T47D (cell line): Measurements from ENCODE around the gene C5AR2.
"Not testable (repeated sequence)": the region's sequence is repeated elsewhere in the genome, so short reads cannot be mapped to it uniquely, and the experiment has no call there.

Experiments
- DNase-seq, 2 experiments: peaks; one replicate each; pipeline versions ENCODE4 v3.0.0 to v3.0.0-alpha.2; 2011 to 2012; ENCODE audit warnings: low read depth in 1 of 2, low spot score in 1 of 2
- JUND ChIP-seq: IDR thresholded peaks from 2 replicates; pipeline ENCODE4 v1.6.1; 2012; ENCODE audit warnings: low read depth
- in situ Hi-C: cut with HindIII; loops from 2 replicates; pipeline ENCODE4 v1.10.0; 2016; ENCODE audit warnings: low sequenced_read_pairs, low pct_unique_long_range_greater_than_20kb

Gene C5AR2

GRCh38 chr19:47312366-47313006 lies 19.5 kb upstream of the C5AR2 start:
- TF ChIP-seq JUND = no peak
- in situ Hi-C loops = no loop called here
- DNase-seq = no peak

DNA sequence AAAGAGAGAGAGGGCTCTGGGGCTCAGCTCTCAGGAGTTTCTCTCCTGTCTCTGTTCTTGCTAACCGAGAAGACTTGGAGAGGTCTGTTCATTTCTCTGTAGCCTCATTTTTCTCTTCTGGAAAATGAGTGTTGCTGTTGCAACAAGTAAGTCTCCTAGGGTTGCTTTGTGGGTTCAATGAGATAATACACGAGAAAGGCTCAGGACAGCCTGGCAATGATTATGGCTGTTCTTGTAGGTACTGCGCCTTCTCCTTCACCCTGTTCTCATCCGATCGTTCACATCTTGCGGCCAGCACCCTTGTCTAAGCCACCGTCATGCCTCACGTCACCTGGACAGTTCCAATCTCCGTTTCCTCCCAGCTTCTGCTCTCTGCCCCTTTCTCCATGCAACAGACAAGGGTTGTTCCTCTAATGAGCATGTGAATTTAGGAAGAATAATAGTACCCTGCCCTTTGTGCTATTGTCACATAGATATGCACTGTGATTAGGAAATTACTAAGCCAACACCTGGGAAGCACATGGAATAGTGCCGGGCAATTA lies 18.1 kb upstream of the C5AR2 start:
- no peak for TF ChIP-seq JUND
- in situ Hi-C loops = no loop called here
- DNase-seq = no peak

DNA sequence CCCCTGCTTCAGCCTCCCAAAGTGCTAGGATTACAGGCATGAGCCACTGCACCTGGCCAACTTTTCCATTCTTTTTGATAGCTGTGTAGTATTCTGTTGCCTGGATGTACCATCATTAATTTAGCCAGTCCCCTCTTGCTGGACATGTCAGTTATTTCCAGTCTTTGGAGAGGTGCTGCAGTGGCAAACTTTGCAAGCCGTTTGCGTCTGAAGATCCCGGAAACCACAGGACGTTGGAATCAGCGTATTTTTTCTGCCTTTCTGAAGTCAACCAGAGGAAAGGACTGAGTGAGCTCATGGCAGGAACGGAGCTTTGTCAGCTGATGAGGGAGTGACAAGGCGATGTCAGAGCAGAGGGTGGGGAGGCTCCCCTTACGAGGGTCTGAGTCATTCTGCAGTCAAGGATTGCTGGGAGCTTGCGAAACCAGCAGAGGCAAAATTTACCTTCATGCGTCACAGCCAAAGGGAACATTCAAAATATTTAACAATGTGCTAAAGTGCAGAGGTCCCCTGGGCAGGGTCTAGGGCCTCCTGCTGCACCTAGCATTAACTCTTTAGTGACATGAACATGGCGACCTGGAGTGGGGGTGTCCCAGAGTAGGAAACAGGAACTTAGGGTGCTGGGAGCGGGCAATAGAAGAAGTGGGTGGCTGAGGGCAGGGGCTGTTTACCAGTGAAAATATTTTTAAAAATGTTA lies 16.7 kb upstream of the C5AR2 start:
- no peak for TF ChIP-seq JUND
- in situ Hi-C loops = no loop called here
- DNase-seq = peak in 1 of 2 experiments; percentile 53

- no peak for DNase-seq
- in situ Hi-C loops = no loop called here
- TF ChIP-seq JUND = no peak
These were observed 15.5 kb upstream of the C5AR2 start for GRCh38 chr19:47316513-47316912.

GRCh38 chr19:47319923-47320871 lies 11.8 kb upstream of the C5AR2 start:
- in situ Hi-C loops = no loop called here
- no peak for DNase-seq
- TF ChIP-seq JUND = no peak

DNA sequence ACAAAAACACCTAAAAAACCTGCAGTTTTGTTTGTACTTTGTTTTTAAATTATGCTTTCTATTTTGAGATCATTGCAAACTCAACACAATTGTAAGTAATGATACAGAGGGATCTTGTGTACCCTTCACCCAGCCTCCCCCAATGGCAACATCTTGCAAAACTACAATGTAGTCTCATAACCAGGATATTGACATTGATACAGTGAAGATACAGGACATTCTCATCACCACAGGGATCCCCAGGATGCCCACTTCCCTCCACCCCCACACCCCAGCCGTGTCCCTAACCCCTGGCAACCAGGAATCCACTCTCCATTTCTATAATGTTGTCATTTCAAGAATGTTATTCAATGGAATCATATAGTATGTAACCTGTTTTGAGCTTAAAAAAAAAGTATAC lies 10.3 kb upstream of the C5AR2 start:
- no peak for TF ChIP-seq JUND
- in situ Hi-C loops = no loop called here
- DNase-seq = no peak

- DNase-seq = no peak
- no peak for TF ChIP-seq JUND
- in situ Hi-C loops = no loop called here
These were observed 9.9 kb upstream of the C5AR2 start for GRCh38 chr19:47322058-47322457.

- in situ Hi-C loops = no loop called here
- no peak for TF ChIP-seq JUND
- DNase-seq = no peak
These were observed 8.6 kb upstream of the C5AR2 start for GRCh38 chr19:47323409-47323808.

GRCh38 chr19:47323872-47324271 lies 8.1 kb upstream of the C5AR2 start:
- no peak for DNase-seq
- in situ Hi-C loops = no loop called here
- no peak for TF ChIP-seq JUND

DNA sequence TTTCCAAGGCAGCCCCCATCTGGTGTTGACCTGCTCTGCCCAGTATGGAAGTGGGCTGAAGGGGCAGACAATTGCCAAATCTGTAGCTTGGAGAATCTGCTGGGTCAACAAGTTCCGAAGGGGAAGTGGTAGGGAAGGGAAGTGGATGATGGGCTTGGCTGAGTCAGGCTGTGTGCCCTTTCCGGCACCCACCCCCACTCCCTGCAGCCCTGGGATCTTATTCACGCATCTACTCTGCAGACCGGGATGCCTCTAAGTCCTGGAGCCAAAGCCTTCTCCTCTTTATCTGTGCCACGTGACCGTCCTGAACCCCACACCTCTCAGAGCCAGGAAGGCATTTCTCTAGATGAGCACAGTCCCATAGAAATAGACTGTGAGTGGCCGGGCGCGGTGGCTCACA lies 7.5 kb upstream of the C5AR2 start:
- in situ Hi-C loops = no loop called here
- DNase-seq = no peak
- TF ChIP-seq JUND = no peak

DNA sequence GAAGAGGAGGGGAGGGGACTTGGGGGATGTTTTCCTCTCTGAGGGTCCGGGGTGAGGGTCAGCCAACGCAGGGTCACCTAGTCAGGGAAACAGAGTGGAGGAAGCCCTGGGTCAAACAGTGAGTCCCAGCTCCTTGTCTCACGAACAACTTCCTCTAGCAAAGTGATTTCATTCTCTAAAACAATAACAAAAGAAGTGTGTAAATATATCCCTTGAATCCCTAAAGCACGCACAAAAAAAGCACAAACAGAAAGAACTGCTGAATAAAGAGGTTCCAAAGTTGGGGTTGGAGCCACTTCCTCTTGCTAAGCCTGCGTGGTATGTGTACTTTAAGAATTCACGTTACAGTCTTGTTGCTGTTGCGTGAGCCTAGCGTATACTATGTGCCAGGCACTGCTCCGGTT lies 1.5 kb upstream of the C5AR2 start:
- TF ChIP-seq JUND = no peak
- in situ Hi-C loops = no loop called here
- DNase-seq = peak in 1 of 2 experiments; percentile 39

- in situ Hi-C loops = no loop called here
- DNase-seq = no peak
- TF ChIP-seq JUND = no peak
These were observed 485 bp upstream of the C5AR2 start for GRCh38 chr19:47331490-47331889.

- in situ Hi-C loops = not testable (repeated sequence)
- DNase-seq = peak; percentile 31 to 97
These were observed 5.1 kb downstream of the C5AR2 start for GRCh38 chr19:47336765-47337718.
